ENCODE measurements around the gene PNPLA6.

DNA sequence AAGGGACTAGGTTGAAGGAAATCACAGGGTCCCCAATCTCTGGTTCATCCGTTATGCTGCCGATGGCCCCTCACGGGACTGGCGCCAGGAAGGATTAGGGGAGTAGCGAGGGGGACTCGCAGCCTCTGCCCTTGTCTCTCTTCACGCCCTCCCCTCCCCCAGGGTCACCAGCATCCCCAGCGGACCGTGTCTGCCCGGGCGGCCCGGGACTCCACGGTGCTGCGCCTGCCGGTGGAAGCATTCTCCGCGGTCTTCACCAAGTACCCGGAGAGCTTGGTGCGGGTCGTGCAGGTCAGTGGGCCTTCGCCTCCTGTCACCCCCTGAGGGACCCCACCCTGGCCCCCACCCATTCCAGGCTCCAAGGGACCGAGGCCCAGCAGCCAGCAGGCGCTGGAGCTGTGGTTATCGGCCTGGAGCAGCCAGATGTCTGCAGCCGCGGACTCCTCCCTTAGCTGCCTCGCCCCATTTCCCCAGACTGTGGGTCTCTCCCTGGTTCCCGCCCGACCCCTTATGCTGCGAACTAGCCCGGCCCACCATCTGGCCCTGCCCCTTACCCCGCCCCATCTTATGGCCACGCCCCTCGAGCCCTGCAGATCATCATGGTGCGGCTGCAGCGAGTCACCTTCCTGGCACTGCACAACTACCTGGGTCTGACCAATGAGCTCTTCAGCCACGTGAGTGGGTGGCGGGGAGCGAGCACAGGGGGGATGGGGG lies 5.4 kb downstream of the PNPLA6 start:
- TF ChIP-seq CTCF (IDR thresholded peaks at IDR 0.05; ENCODE audit: low read depth, low read length, poor library complexity, severe bottlenecking) (no peak), EZH2phosphoT487 (IDR thresholded peaks at IDR 0.05; ENCODE audit: borderline replicate concordance, low read length) (no peak)
